Smooth muscle cell (in vitro differentiated cells): Measurements from ENCODE around the gene ADGRB3. TPM values are rescaled to one million over a fixed set of nuclear protein-coding genes. Genes with fewer than 3 reads are reported as not detected.

Experiments
- DNase-seq: peaks from one replicate; lab custom pipeline; 2025; ENCODE audit not compliant: unreplicated experiment; lab: John Stamatoyannopoulos, UW
- H2AFZ ChIP-seq: fragments of 200-600 bp; sonication (generic); 2 replicates; pipeline ENCODE4 v1.6.0; 2016; ENCODE audit warnings: antibody characterized with exemption, low read depth, mild to moderate bottlenecking
- H3F3A ChIP-seq: fragments of 200-600 bp; sonication (generic); 2 replicates; pipeline ENCODE4 v1.6.0; 2017; ENCODE audit warnings: antibody characterized with exemption, low read depth
- H3K27ac ChIP-seq: fragments of 200-600 bp; sonication (generic); 2 replicates; pipeline ENCODE4 v1.5.1; 2016; ENCODE audit warnings: low read depth, mild to moderate bottlenecking
- H3K27me3 ChIP-seq: fragments of 200-600 bp; sonication (generic); 2 replicates; pipeline ENCODE4 v1.6.1; 2016; ENCODE audit warnings: low read depth, mild to moderate bottlenecking
- H3K36me3 ChIP-seq: fragments of 200-600 bp; sonication (generic); 2 replicates; pipeline ENCODE4 v1.5.1; 2016; ENCODE audit warnings: low read depth
- H3K4me1 ChIP-seq: fragments of 200-600 bp; sonication (generic); 2 replicates; pipeline ENCODE4 v1.5.1; 2016; ENCODE audit warnings: low read depth
- H3K4me2 ChIP-seq: fragments of 200-600 bp; sonication (generic); 2 replicates; pipeline ENCODE4 v1.6.0; 2016; ENCODE audit warnings: mild to moderate bottlenecking
- H3K4me3 ChIP-seq: fragments of 200-600 bp; sonication (generic); 2 replicates; pipeline ENCODE4 v1.5.1; 2016; ENCODE audit warnings: mild to moderate bottlenecking
- H3K79me2 ChIP-seq: fragments of 200-600 bp; sonication (generic); 2 replicates; pipeline ENCODE4 v1.6.0; 2016; ENCODE audit warnings: low read depth, mild to moderate bottlenecking
- H3K9ac ChIP-seq: fragments of 200-600 bp; sonication (generic); 2 replicates; pipeline ENCODE4 v1.6.0; 2016; ENCODE audit warnings: low read depth
- H3K9me3 ChIP-seq: fragments of 200-600 bp; sonication (generic); replicated peaks from 2 replicates; pipeline ENCODE4 v1.5.1; 2016; ENCODE audit warnings: low read depth
- H4K20me1 ChIP-seq: fragments of 200-600 bp; sonication (generic); 2 replicates; pipeline ENCODE4 v1.6.0; 2016; ENCODE audit warnings: low read depth
- WGBS: methylation state at CpG from one replicate; pipeline ENCODE4 v1.1.7; 2016; ENCODE audit warnings: low lambda C conversion rate; 5-methylcytosine and 5-hydroxymethylcytosine counted together
- polyA plus RNA-seq: library from polyadenylated mRNA; unstranded; fragments of >200 nt; fragmentation: Nextera tagmentation; extraction: Ambion mirVana; gene quantifications from 2 replicates; pipeline ENCODE4 v1.2.1, GENCODE V29; 2016
- total RNA-seq: library from RNA; depleted of rRNA; stranded (reverse); fragments of >200 nt; gene quantifications from 2 replicates; pipeline ENCODE4 v1.2.3, GENCODE V29; 2014
- TF ChIP-seq, protein P1 (sequence below): fragments of 200-600 bp; sonication (generic); IDR thresholded peaks from 2 replicates; pipeline ENCODE4 v1.5.1; 2017; ENCODE audit warnings: borderline replicate concordance, mild to moderate bottlenecking, antibody characterized with exemption; ENCODE audit not compliant: insufficient read depth, poor library complexity, severe bottlenecking

ADGRB3 gene
- total and polyA plus RNA-seq, 2 experiments from 2014 or later, result 0.34 to 0.63 TPM

DNA sequence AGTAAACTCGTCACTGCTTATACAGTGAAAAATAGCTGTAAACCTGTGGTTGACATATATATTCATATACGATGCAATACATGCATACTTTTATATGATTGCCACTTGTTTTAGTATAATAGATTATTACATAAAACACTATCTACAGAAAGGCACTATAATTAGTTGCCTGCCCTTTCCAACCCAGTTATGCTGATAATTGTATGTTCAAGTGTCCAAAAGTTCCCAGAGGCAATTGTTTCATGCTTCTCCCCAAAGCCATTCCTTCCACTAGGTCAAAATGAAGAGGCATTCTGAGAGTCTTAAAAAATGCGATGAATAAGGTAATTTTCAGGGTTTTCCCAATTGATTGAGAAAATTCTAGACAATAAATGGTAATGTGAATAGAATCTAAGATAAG is 727.1 kb downstream of the ADGRB3 start:
- Histone ChIP-seq H3K27me3 (no peaks in the 10 kb centered on the region), H3K36me3 (no peaks in the 10 kb centered on the region), H3K4me1 (no peaks in the 10 kb centered on the region), H3F3A (no peaks in the 10 kb centered on the region), H3K27ac (no peak overlapping the region), H3K4me2 (no peak overlapping the region), H3K4me3 (no peak overlapping the region), H3K79me2 (no peaks in the 10 kb centered on the region), H3K9ac (no peak overlapping the region), H3K9me3 (no peaks in the 10 kb centered on the region), H4K20me1 (no peaks in the 10 kb centered on the region), H2AFZ (no peak overlapping the region)
- DNase-seq, result no peak
- TF ChIP-seq, protein P1, sequence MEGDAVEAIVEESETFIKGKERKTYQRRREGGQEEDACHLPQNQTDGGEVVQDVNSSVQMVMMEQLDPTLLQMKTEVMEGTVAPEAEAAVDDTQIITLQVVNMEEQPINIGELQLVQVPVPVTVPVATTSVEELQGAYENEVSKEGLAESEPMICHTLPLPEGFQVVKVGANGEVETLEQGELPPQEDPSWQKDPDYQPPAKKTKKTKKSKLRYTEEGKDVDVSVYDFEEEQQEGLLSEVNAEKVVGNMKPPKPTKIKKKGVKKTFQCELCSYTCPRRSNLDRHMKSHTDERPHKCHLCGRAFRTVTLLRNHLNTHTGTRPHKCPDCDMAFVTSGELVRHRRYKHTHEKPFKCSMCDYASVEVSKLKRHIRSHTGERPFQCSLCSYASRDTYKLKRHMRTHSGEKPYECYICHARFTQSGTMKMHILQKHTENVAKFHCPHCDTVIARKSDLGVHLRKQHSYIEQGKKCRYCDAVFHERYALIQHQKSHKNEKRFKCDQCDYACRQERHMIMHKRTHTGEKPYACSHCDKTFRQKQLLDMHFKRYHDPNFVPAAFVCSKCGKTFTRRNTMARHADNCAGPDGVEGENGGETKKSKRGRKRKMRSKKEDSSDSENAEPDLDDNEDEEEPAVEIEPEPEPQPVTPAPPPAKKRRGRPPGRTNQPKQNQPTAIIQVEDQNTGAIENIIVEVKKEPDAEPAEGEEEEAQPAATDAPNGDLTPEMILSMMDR, result no peak
- WGBS, result 86% methylated on average over 3 of the region's 3 CpGs

GRCh38 chr6:69366831-69367230 is 731.7 kb downstream of the ADGRB3 start:
- no peaks in the 10 kb centered on the region for H3K27me3 ChIP-seq
- no peaks in the 10 kb centered on the region for H4K20me1 ChIP-seq
- WGBS, result 81% methylated on average over 1 of the region's 1 CpG
- TF ChIP-seq, protein P1, result no peak
- H3K4me1 ChIP-seq, result no peaks in the 10 kb centered on the region
- H3K4me3 ChIP-seq, result no peak overlapping the region
- no peak overlapping the region for H3K27ac ChIP-seq
- H2AFZ ChIP-seq, result no peak overlapping the region
- no peak for DNase-seq
- H3K4me2 ChIP-seq, result no peak overlapping the region
- no peaks in the 10 kb centered on the region for H3F3A ChIP-seq
- H3K79me2 ChIP-seq, result no peaks in the 10 kb centered on the region
- H3K36me3 ChIP-seq, result no peaks in the 10 kb centered on the region
- no peaks in the 10 kb centered on the region for H3K9me3 ChIP-seq
- no peak overlapping the region for H3K9ac ChIP-seq

- no peaks in the 10 kb centered on the region for H3F3A ChIP-seq
- no peak overlapping the region for H3K9ac ChIP-seq
- no peak overlapping the region for H2AFZ ChIP-seq
- WGBS, result 94% methylated on average over 1 of the region's 1 CpG
- TF ChIP-seq, protein P1, result no peak
- DNase-seq, result no peak
- H3K4me3 ChIP-seq, result no peak overlapping the region
- H3K79me2 ChIP-seq, result no peaks in the 10 kb centered on the region
- no peaks in the 10 kb centered on the region for H3K27me3 ChIP-seq
- no peaks in the 10 kb centered on the region for H3K4me1 ChIP-seq
- H3K36me3 ChIP-seq, result no peaks in the 10 kb centered on the region
- no peak overlapping the region for H3K4me2 ChIP-seq
- no peaks in the 10 kb centered on the region for H3K9me3 ChIP-seq
- no peaks in the 10 kb centered on the region for H4K20me1 ChIP-seq
- no peak overlapping the region for H3K27ac ChIP-seq
Measured at GRCh38 chr6:69368613-69369012, 733.5 kb downstream of the ADGRB3 start.

GRCh38 chr6:69370763-69371162 is 735.7 kb downstream of the ADGRB3 start:
- Histone ChIP-seq H3K27me3 (no peaks in the 10 kb centered on the region), H3K4me1 (no peaks in the 10 kb centered on the region), H3K4me3 (no peak overlapping the region), H3K79me2 (no peaks in the 10 kb centered on the region), H3K4me2 (no peak overlapping the region), H3F3A (no peaks in the 10 kb centered on the region), H4K20me1 (no peaks in the 10 kb centered on the region), H3K9ac (no peak overlapping the region), H3K36me3 (no peaks in the 10 kb centered on the region), H2AFZ (no peak overlapping the region), H3K9me3 (no peaks in the 10 kb centered on the region), H3K27ac (no peak overlapping the region)
- WGBS, result 68% methylated on average over 3 of the region's 3 CpGs
- no peak for DNase-seq
- TF ChIP-seq, protein P1, result no peak
